ENCODE measurements around the gene ENDOG.
"Not testable (repeated sequence)": the region's sequence is repeated elsewhere in the genome, so short reads cannot be mapped to it uniquely, and the experiment has no call there.

The ENDOG gene

DNA sequence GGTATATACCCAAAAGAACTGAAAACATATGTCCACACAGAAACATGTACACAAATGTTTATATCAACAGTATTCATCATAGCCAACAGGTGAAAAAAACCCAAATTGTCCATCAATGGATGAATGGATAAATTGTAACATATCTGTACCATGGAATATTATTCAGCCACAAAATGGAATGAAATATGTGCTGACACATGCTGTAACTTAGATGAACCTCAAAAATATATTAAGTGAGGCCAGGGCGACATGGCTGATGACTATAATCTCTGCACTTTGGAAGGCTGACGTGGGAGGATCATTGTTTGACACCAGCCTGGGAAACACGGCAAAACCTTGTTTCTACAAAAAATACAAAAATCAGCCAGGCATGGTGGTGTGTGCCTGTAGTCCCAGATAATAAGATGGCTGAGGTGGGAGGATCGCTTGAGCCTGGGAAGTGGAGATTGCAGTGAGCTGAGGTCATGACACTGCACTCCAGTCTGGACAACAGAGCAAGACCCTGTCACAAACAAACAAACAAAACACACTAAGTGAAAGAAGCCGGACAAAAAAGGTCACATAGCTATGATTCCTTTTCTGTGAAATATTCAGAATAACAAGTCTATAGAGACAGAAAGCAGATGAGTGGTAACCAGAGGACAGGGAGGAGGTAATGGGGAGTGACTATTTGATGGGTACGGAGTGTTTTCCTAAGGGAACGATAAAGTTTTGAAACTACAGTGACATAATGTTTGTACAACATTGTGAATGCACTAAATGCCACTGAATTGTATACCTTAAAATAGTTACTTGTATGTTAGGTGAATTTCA, 52.0 kb downstream of the ENDOG start:
- DNase-seq, result no peak

DNA sequence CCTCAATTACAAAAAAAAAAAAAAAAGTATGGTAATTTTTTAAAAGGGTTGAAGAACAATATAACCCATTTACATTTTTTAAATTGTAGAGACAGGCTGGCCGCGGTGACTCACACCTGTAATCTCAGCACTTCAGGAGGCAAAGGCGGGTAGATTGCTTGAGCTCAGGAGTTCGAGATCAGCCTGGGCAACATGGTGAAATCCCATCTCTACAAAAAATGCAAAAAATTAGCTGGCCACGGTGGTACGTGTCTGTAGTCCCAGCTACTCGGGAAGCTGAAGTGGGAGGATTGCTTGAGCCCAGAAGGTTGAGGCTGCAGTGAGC, 52.6 kb downstream of the ENDOG start:
- DNase-seq, result not testable (repeated sequence)

All from activated CD8-positive, alpha-beta memory T cell treated with anti-CD3 and anti-CD28 coated beads, Interleukin-2, amount 50 U/mL, for 48 hours (primary cell).